Mucosa of descending colon (tissue), 3 donors: ENCODE measurements around the gene CYP19A1. TPM values are rescaled to one million over a fixed set of nuclear protein-coding genes. Genes with fewer than 3 reads are reported as not detected.

Source experiments
- ATAC-seq: fragments of 200-7000 bp; cut with Tn5 transposase; one replicate; pipeline ENCODE4 v1.9.1; 2020; ENCODE audit warnings: mild to moderate bottlenecking, moderate library complexity
- DNase-seq, 3 donors: peaks; one replicate each; pipeline ENCODE4 v3.0.0-alpha.2; 2020
- H3K36me3 ChIP-seq: fragments of 200-600 bp; one replicate; pipeline ENCODE4 v1.8.0; 2021; ENCODE audit warnings: low read depth, mild to moderate bottlenecking
- H3K4me1 ChIP-seq: fragments of 200-600 bp; one replicate; pipeline ENCODE4 v1.8.0; 2021; ENCODE audit warnings: low read depth, mild to moderate bottlenecking
- H3K4me3 ChIP-seq: fragments of 200-600 bp; one replicate; pipeline ENCODE4 v1.8.0; 2021; ENCODE audit warnings: mild to moderate bottlenecking
- H3K9me3 ChIP-seq: fragments of 200-600 bp; one replicate; pipeline ENCODE4 v1.8.0; 2021; ENCODE audit warnings: mild to moderate bottlenecking
- intact Hi-C, 2 donors: fragments of 100-400 bp; cut with DNase I in 1 of 2; cut with micrococcal nuclease in 1 of 2; formaldehyde crosslinking; loops; one replicate each; pipeline versions ENCODE4 v1.11.0 to v1.11.1; 2022; cut with DNase I, micrococcal nuclease
- total RNA-seq, 3 donors: library from RNA; stranded (reverse); fragmentation: NEBNext Ultra II Directional in 2 of 3; extraction: Animal tissue kit (Norgen Biotek cat#: 25700) in 2 of 3; gene quantifications; one replicate each; pipeline versions ENCODE4 v1.2.1 to v1.2.4, GENCODE V29; 2021 to 2023
- TF ChIP-seq, protein P1 (sequence below): fragments of 200-600 bp; IDR thresholded peaks from one replicate; pipeline ENCODE4 v1.8.0; 2022; ENCODE audit warnings: antibody characterized with exemption, mild to moderate bottlenecking
- donor health status: DM: no; HTN: no; CAD: no; lungs with moderate emphysema.
- donor health status: DM: no; HTN: no; CAD: no.
- donor health status: DM: no; HTN: yes; CAD: no.

The CYP19A1 gene
- total RNA-seq, 3 donors from 2014 or later, result 0.06 to 0.63 (median 0.23) TPM

- intact Hi-C loops, result no loop called here
- no peaks in the 10 kb centered on the region for H3K36me3 ChIP-seq
- H3K4me1 ChIP-seq, result peaks cover 7% of the 10 kb centered on the region
- no peak for ATAC-seq
- TF ChIP-seq, protein P1, sequence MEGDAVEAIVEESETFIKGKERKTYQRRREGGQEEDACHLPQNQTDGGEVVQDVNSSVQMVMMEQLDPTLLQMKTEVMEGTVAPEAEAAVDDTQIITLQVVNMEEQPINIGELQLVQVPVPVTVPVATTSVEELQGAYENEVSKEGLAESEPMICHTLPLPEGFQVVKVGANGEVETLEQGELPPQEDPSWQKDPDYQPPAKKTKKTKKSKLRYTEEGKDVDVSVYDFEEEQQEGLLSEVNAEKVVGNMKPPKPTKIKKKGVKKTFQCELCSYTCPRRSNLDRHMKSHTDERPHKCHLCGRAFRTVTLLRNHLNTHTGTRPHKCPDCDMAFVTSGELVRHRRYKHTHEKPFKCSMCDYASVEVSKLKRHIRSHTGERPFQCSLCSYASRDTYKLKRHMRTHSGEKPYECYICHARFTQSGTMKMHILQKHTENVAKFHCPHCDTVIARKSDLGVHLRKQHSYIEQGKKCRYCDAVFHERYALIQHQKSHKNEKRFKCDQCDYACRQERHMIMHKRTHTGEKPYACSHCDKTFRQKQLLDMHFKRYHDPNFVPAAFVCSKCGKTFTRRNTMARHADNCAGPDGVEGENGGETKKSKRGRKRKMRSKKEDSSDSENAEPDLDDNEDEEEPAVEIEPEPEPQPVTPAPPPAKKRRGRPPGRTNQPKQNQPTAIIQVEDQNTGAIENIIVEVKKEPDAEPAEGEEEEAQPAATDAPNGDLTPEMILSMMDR, result no peak
- no peak overlapping the region for H3K4me3 ChIP-seq
- no peaks in the 10 kb centered on the region for H3K9me3 ChIP-seq
- DNase-seq, result no peak
Measured at GRCh38 chr15:51332206-51333147, 5.9 kb downstream of the CYP19A1 start.

DNA sequence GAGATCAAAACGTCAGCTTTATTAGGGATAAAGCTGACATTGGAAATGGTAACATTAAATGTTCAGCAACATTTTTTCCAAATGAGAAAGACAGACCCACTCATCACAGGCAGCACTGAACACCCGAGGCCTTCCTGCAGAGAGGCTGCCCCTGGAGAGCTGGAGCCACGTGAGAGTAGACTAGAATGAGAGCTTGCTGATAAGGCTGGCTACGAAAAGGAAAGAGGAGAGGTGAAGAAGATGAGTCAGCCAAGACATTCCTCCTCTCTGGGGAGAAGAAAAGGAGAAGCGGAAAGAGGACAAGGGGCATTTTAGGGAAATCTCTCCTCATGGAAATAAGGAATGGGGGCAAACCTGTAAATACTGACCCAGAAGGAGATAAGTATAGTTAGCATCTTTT lies 7.3 kb downstream of the CYP19A1 start:
- no peaks in the 10 kb centered on the region for H3K36me3 ChIP-seq
- H3K4me1 ChIP-seq, result peaks cover 7% of the 10 kb centered on the region
- DNase-seq, result no peak
- no peak for ATAC-seq
- no peak overlapping the region for H3K4me3 ChIP-seq
- TF ChIP-seq, protein P1, result no peak
- intact Hi-C loops, result no loop called here
- H3K9me3 ChIP-seq, result no peaks in the 10 kb centered on the region

- TF ChIP-seq, protein P1, result no peak
- ATAC-seq (no peak), DNase-seq (no peak)
- Histone ChIP-seq H3K4me3 (no peak overlapping the region), H3K36me3 (no peaks in the 10 kb centered on the region), H3K9me3 (no peaks in the 10 kb centered on the region), H3K4me1 (no peaks in the 10 kb centered on the region)
- intact Hi-C loops, result no loop called here
Measured at GRCh38 chr15:51328926-51329325, 9.5 kb downstream of the CYP19A1 start.

DNA sequence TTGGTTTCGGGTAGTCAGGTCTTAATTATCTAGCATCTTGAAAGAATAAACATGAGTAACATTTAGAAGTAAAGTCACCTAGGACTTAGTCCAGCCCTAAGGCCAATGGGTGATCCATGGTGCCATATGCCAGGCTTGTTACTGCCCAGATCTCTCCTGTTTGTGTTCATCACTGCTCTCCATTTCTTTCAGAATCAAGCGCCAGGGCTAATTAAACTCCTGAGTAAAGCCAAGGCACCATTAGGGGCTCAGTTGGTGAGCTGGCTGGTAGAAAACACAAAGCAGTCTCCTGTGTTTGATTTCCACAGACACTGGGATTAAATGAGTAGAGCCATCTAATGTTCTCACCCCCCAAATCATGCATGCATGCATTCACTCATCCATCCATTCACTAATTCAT lies 11.3 kb downstream of the CYP19A1 start:
- H3K4me1 ChIP-seq, result no peaks in the 10 kb centered on the region
- TF ChIP-seq, protein P1, result no peak
- intact Hi-C loops, result no loop called here
- ATAC-seq (no peak), DNase-seq (no peak)
- H3K36me3 ChIP-seq, result no peaks in the 10 kb centered on the region
- no peaks in the 10 kb centered on the region for H3K9me3 ChIP-seq
- no peak overlapping the region for H3K4me3 ChIP-seq

DNA sequence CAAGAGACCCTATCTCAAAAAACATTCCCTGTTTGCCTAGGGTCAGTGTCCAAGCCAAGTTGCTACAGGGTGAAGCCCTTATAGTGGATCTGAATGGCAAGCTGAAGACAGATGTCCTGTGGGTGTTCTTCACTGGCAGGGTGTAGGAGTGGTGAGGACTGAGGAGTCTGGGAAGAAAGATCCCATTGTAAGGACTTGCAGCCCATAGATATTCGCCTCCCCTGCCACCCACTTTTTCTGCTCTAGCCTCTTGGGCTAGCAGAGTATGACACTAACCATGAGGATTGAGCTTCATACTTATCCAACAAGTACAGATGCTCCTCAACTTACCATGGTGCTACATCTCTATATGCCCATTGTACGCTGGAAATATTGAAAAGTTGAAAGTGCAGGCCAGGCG lies 13.2 kb downstream of the CYP19A1 start:
- no peaks in the 10 kb centered on the region for H3K9me3 ChIP-seq
- H3K4me3 ChIP-seq, result no peak overlapping the region
- ATAC-seq (no peak), DNase-seq (no peak)
- TF ChIP-seq, protein P1, result no peak
- H3K4me1 ChIP-seq, result no peaks in the 10 kb centered on the region
- intact Hi-C loops, result no loop called here
- H3K36me3 ChIP-seq, result no peaks in the 10 kb centered on the region
